GM12865 (cell line): ENCODE measurements around the gene ZRANB3.

Experiments used
- DNase-seq: peaks from one replicate; pipeline ENCODE4 v3.0.0; 2010; ENCODE audit warnings: low read depth
- H3K4me3 ChIP-seq: 2 replicates; pipeline ENCODE4 v1.5.1; 2011; ENCODE audit warnings: mild to moderate bottlenecking, low read depth, low read length, control low read depth
- TF ChIP-seq, protein P1 (sequence below): IDR thresholded peaks from 2 replicates; pipeline ENCODE4 v1.5.1; 2011; ENCODE audit warnings: low read length, control low read depth, low read depth, inconsistent platforms; ENCODE audit not compliant: insufficient read depth; ENCODE audit errors: missing control alignments

Gene ZRANB3

DNA sequence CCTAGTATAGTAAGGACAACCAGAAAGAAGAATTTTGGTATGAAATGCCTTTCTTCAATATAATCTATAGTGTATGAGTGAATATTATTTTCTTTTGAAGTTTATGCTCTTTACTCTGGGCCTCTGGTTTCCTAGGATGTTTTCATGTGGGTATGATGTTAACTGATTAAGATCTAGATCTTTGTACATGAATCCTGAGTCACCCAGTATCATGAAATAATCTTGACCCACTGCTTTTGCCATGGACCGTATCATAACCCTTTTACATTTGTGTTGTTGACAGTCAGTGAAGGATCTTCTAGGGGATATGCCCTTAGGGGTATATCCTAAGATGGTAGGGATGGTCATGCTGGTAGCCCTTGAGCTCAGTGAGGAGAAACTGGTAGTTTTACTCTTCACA, 378.7 kb downstream of the ZRANB3 start:
- TF ChIP-seq, protein P1, sequence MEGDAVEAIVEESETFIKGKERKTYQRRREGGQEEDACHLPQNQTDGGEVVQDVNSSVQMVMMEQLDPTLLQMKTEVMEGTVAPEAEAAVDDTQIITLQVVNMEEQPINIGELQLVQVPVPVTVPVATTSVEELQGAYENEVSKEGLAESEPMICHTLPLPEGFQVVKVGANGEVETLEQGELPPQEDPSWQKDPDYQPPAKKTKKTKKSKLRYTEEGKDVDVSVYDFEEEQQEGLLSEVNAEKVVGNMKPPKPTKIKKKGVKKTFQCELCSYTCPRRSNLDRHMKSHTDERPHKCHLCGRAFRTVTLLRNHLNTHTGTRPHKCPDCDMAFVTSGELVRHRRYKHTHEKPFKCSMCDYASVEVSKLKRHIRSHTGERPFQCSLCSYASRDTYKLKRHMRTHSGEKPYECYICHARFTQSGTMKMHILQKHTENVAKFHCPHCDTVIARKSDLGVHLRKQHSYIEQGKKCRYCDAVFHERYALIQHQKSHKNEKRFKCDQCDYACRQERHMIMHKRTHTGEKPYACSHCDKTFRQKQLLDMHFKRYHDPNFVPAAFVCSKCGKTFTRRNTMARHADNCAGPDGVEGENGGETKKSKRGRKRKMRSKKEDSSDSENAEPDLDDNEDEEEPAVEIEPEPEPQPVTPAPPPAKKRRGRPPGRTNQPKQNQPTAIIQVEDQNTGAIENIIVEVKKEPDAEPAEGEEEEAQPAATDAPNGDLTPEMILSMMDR, result no peak
- no peak overlapping the region for H3K4me3 ChIP-seq
- DNase-seq, result no peak

DNA sequence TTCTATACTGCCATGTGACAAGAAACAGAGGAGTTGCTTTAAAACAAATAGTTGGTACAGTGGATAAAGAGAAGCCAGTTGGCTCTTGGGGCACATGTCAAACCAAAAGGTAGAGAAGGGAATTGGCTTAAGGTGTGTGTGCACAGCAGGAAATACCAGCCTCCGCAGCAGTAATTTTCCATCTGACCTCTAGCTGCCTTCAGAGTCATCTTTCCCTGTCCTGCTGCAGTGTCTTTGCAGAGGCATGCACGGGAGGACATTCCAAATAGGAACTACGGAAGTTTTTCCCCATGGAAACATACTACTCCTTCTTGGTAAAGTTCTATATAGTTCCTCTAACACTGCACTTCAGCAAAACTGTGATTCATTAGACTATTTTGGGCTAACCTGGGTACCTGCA, 379.4 kb downstream of the ZRANB3 start:
- TF ChIP-seq, protein P1, result no peak
- no peak for DNase-seq
- no peak overlapping the region for H3K4me3 ChIP-seq

DNA sequence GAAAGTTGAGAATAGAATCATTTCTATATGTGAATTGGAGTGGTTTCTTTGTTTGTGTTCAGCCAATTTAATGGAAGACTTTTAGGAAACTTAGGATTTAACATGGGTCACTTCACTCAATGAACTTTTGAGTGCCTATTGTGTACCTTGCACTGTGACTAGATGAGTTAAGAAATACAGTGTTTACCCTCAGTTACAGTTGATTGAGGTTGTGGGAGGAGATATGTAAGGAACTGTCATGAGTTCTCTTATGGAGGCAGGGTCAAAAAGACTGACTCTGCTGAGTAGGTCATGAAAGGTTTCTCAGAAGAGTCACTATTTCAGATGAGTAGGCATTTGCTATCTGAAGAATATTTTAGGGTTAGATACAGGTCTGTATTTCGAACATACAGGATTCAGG, 380.3 kb downstream of the ZRANB3 start:
- no peak overlapping the region for H3K4me3 ChIP-seq
- TF ChIP-seq, protein P1, result no peak
- DNase-seq, result no peak

DNA sequence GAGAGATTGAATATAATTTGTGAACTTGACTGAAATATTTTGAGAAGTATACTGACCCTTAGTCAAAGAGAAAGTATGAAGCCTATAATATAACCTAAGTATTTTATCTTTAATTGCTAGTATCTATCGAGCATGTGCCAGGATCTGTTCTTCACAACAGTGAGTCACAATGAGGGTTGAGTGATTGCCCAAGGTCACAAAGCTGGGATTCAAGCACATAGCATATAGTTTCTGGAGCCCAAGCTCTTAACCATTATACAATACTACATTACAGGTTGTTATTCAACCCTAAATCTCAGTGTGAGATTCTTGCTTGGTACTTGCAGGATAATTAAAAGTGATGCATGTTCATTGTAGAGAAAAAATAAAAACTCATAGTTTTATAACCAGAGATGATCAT, 381.8 kb downstream of the ZRANB3 start:
- no peak overlapping the region for H3K4me3 ChIP-seq
- TF ChIP-seq, protein P1, result no peak
- DNase-seq, result no peak

DNA sequence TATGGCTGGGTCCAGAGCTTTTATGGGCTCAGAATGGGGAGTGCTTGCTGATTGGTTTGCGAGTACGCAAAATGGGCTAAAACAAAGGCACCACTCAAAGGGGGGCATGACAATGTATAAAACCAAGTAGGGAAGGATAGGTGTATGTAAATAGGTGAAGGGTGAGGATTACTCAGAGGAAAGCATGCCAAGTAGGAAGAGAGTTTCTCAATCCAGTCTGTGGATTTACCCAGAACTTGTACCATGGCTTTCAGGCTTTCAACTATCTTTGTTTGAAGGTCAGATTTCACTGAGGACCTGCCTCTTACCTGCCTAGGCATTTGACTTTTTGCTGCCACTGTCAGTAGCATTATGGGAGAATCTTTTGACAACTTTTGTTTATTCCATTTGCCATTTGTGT, 386.7 kb downstream of the ZRANB3 start:
- TF ChIP-seq, protein P1, result no peak
- no peak overlapping the region for H3K4me3 ChIP-seq
- no peak for DNase-seq

DNA sequence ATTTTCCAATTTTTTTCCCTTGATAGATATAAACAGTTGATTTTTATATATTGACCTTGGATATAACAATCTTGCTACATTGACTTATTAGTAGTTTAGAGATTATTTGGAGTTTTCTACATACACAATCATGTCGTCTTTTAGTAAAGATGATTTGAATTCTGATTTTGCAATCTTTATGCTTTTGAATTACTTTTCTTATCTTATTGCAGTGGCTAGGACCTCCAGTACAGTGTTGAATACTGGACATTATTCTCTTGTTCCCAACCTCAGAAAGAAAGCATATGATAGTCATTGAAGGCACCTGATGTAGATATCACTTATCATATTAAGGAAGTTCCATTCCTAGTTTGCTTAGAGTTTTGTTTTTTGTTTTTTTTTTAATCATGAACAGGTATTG, 388.7 kb downstream of the ZRANB3 start:
- no peak overlapping the region for H3K4me3 ChIP-seq
- TF ChIP-seq, protein P1, result no peak
- no peak for DNase-seq

DNA sequence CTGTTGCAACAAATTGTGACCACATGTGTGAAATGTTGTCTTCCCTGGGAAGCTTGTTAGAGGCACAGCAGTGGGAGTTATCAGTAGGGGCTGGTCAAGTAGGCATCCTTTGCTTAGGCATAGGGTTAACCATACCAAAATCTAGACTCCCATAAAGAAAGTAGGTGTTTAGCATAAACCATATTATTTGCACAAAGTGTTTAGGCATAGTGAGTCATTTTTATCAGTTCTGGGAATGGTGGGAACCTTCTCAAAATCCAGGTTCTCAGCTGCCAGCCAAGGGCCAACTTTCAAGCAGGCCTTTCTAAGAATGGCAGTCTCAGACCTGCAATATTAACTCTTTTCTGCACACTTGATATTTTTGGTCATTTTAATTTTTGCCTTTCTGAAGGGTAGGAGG, 390.4 kb downstream of the ZRANB3 start:
- TF ChIP-seq, protein P1, result no peak
- no peak overlapping the region for H3K4me3 ChIP-seq
- DNase-seq, result no peak
